GM12875 (cell line): ENCODE data around the gene ADAP1.
"Not testable (repeated sequence)": the region's sequence is repeated elsewhere in the genome, so short reads cannot be mapped to it uniquely, and the experiment has no call there.

ENCODE experiments used
- H3K4me3 ChIP-seq: one replicate; pipeline ENCODE4 v1.5.1; 2011; ENCODE audit warnings: low read depth, low read length, control low read depth
- TF ChIP-seq, protein P1 (sequence below): IDR thresholded peaks from 2 replicates; pipeline ENCODE4 v1.5.1; 2011; ENCODE audit warnings: low read depth, mild to moderate bottlenecking, control low read depth, inconsistent platforms, low read length, moderate library complexity, borderline replicate concordance; ENCODE audit not compliant: insufficient read depth

ADAP1 gene

DNA sequence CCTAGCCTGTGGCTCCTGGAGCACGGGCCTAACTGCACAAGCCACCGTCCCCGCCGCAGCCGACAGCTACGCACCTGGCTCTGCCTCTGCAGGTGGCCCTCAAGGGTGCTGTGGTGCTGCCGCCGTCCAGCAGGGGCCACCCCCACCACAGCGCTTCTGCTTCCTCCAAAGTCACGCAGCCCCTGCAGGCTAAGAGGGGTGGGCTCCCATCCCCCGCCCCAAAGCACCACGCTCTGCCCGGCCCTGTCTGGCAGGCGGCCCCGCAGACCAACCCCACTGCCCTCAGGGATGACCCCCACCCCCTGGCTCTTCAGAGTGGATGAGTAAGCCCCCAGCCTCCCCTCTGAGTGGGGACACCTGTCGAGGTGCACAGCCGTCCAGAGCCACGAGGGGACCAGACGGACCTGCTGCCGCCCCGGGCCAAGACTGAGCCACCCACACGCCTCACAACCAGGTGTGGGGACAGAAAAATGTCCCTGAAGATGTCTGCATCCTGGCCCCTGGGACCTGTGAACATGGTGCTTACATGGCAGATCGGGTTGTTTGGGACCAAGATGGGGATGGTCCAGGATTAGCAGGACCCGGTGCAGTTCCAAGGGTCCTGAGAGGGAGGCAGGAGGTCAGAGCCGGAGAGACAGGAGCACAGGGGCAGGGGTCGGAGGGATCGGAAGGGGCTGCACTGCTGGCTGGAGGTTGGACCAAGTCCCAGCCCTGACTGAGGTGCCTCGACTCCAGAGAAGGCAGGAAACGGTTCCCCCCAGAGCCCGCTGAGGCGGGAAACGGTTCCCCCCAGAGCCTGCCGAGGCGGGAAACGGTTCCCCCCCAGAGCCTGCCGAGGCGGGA lies 9.0 kb upstream of the ADAP1 start:
- TF ChIP-seq, protein P1, sequence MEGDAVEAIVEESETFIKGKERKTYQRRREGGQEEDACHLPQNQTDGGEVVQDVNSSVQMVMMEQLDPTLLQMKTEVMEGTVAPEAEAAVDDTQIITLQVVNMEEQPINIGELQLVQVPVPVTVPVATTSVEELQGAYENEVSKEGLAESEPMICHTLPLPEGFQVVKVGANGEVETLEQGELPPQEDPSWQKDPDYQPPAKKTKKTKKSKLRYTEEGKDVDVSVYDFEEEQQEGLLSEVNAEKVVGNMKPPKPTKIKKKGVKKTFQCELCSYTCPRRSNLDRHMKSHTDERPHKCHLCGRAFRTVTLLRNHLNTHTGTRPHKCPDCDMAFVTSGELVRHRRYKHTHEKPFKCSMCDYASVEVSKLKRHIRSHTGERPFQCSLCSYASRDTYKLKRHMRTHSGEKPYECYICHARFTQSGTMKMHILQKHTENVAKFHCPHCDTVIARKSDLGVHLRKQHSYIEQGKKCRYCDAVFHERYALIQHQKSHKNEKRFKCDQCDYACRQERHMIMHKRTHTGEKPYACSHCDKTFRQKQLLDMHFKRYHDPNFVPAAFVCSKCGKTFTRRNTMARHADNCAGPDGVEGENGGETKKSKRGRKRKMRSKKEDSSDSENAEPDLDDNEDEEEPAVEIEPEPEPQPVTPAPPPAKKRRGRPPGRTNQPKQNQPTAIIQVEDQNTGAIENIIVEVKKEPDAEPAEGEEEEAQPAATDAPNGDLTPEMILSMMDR = no peak
- no peak overlapping the region for H3K4me3 ChIP-seq

DNA sequence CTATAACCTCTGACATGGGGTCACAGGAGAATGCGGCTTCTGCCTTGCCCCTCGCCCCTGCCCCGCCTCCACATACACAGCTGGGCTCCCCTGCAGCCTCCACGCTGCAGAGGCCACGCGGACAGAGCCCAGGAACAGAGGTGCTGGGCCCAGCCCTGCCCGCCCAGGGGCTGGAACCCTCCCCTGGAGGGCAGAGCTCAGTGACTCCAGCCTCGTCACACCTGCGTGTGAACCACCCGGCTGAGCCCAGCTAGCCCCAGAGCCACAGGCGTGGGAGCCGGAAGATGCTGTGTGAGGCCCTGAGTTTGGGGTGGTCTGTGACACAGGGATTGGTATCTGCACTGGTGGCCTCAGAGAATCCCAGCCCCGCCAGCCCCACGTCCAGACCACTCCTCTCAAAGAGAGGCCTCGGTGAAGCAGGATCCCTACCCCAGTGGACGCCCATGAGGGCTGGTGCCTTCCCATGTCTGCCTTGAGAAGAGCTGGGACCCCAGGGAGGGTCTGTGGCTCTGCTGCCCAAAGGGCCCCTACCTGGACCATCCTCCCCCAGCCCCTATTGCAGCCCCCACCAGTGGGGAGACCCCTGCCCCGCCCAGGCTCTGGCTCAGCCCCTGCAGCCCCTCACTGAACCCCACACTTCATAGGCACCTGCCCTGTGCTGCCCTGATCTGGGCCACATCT lies 8.1 kb upstream of the ADAP1 start:
- H3K4me3 ChIP-seq = no peak overlapping the region
- TF ChIP-seq, protein P1 = no peak

DNA sequence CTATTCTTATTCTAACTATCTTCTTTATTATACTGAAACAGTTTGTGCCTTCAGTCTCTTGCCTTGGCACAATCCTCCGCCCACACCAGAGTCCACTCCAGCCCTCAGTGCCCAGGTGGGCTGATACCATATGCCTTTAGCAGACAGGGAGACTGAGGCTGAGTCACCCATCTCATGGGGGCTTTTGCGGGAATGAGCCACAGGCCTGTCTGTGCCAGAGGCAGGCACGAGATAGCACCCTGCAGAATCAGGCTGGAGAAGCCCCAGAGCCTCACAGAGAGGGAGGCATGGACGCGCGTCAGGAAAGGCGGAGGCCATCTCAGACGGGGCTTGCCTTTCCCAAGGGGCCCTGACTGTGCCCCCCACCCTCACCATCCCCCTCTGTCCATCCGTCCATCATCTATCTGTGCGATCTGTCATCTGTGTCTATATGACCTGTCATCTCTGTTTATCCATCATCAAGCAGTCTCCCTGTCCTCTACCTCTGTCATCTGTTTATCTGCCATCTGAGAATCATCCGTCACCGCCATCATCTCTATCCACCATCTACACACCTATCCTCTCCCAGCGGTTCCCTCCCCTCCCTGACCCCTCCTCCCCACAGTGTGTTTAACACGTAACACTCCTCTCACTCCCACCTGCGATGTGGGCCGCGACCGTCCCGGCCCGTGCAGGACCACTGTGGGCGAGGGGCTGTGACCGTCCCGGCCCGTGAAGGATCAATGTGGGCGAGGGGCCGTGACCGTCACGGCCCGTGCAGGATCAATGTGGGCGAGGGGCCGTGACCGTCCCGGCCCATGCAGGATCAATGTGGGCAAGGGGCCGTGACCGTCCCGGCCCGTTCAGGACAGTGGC lies 7.3 kb upstream of the ADAP1 start:
- TF ChIP-seq, protein P1 = no peak

DNA sequence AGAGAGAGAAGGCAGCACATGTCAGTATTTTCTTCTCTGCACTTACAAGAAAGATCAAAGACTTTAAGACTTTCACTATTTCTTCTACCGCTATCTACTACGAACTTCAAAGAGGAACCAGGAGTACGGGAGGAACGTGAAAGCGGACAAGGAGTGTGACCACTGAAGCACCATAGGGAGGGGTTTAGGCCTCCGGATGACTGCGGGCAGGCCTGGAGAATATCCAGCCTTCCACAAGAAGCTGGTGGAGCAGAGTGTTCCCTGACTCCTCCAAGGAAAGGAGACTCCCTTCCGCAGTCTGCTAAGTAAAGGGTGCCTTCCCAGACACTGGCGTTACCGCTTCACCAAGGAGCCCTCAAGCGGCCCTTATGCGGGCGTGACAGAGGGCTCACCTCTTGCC lies 6.5 kb upstream of the ADAP1 start:
- not testable (repeated sequence) for H3K4me3 ChIP-seq

More for the DNA sequence above, 7.3 kb upstream of the ADAP1 start:
- H3K4me3 ChIP-seq = no peak overlapping the region

DNA sequence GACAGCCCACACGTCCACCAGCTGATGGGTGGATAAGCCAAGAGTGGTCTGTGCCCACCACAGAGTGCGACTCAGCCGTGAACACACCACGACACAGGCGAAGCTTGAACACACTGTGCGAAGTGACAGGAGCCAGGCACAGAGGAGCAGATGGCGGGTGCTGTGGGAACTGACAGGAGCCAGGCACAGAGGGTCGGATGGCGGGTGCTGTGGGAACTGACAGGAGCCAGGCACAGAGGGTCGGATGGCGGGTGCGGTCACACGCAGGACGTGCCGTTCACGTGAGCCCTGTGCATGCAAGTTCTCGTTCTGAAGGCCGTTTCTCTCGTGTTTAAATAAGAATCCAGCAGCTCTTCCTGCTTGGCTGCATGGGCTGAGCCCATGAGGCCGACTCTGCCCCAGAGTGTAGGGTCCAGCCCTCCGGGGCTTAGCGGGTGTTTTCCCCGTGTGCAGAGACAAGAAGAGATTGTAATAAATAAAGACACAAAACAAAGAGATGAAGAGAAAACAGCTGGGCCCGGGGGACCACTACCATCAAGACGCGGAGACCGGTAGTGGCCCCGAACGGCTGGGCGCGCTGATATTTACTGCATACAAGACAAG lies 5.9 kb upstream of the ADAP1 start:
- H3K4me3 ChIP-seq = no peak overlapping the region
- TF ChIP-seq, protein P1 = no peak

DNA sequence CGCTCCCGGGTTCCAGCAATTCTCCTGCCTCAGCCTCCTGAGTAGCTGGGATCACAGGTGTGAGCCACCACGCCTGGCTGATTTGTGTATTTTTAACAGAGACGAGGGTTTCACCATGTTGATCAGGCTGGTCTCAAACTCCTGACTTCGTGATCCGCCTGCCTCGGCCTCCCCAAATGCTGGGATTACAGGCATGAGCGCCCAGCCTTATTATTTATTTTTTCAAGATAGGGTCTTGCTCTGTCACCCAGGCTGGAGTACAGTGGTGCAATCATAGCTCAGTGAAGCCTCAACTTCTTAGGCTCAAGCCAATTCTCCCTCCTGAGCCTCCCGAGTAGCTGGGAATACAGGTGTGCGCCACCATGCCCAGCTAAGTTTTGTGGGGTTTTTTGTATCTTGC lies 5.3 kb upstream of the ADAP1 start:
- not testable (repeated sequence) for H3K4me3 ChIP-seq

DNA sequence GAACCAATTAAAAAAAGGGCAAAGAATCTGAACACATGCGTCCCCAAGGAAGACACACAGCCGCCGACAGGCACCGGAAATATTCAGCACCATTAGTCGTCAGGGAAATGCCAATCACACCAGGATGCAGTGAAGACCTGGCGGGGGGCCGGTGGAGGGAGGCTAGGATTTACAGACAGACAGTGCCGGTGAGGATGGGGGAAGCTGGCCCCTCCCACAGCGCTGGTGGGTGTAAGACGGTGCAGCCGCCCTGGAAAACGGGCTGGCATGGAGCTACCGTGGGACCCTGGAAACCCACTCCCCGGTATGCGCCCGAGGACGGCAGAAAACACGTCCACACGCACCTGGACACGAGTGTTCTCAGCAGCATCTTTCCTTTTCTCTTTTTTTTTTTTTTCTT lies 4.8 kb upstream of the ADAP1 start:
- TF ChIP-seq, protein P1 = no peak

More for the DNA sequence above, 4.8 kb upstream of the ADAP1 start:
- H3K4me3 ChIP-seq = no peak overlapping the region
